Esophagus muscularis mucosa (tissue), 4 donors: ENCODE measurements around the gene S100B.

Experiments used
- EP300 ChIP-seq: sonication (generic); formaldehyde crosslinking; IDR thresholded peaks from one replicate; pipeline ENCODE4 v1.6.1; 2017; ENCODE audit warnings: antibody characterized with exemption
- POLR2A ChIP-seq: fragments of 450-650 bp; IDR thresholded peaks from one replicate; pipeline ENCODE4 v1.6.1; 2017; ENCODE audit warnings: antibody characterized with exemption, moderate library complexity, mild to moderate bottlenecking, low read depth
- TF ChIP-seq, protein P1 (sequence below), 3 experiments: fragments of 200-600 bp in 2 of 3; fragments of 450-650 bp in 1 of 3; sonication (generic) in 2 of 3; IDR thresholded peaks; one replicate each; pipeline ENCODE4 v1.5.1; 2017 to 2019; ENCODE audit warnings: antibody characterized with exemption in 3 of 3, mild to moderate bottlenecking in 2 of 3, moderate library complexity in 1 of 3

DNA sequence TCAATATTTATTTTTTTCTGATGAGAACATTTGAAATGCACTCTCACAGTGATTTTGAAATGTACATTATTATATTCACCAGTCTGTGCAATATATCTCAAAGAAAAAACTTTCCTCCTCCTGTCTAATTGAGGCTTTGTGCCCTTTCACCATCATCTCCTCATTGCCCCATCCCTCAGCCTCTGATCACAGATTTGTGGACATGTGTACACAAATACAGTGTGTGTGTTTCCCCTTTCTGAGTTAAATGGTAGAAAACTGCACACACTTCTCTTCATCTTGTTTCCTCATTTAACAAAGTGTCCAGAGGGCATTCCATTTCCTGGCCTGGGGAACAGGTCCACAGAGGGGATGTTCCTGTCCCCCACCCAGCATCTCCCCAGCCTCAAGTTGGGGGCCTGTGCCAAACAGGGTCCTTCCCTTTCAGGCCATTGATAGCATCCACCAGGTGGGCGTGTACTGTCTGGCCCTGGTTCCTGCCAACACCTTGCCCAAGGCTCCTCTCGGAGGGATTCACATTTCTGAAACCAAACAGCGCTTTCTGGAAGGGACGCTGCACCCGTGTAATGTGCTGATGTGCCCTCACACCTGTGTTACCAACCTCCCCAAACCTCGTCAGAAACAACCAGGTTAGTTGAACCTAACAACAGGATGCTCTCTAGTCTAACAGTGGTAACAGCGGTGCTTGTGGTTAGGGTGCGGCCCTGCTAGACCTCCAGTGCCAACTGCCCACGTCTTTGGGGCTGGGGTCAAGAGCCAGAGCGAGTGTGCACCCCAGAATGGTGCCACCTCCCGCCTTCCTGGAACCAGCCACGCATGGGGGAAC, 54.6 kb downstream of the S100B start:
- TF ChIP-seq, protein P1, sequence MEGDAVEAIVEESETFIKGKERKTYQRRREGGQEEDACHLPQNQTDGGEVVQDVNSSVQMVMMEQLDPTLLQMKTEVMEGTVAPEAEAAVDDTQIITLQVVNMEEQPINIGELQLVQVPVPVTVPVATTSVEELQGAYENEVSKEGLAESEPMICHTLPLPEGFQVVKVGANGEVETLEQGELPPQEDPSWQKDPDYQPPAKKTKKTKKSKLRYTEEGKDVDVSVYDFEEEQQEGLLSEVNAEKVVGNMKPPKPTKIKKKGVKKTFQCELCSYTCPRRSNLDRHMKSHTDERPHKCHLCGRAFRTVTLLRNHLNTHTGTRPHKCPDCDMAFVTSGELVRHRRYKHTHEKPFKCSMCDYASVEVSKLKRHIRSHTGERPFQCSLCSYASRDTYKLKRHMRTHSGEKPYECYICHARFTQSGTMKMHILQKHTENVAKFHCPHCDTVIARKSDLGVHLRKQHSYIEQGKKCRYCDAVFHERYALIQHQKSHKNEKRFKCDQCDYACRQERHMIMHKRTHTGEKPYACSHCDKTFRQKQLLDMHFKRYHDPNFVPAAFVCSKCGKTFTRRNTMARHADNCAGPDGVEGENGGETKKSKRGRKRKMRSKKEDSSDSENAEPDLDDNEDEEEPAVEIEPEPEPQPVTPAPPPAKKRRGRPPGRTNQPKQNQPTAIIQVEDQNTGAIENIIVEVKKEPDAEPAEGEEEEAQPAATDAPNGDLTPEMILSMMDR (IDR thresholded peaks at IDR 0.05) = no peak
- TF ChIP-seq EP300 = no peak
- TF ChIP-seq POLR2A = no peak
